ENCODE results near the gene R3HDM4.
"Not testable (repeated sequence)": the region's sequence is repeated elsewhere in the genome, so short reads cannot be mapped to it uniquely, and the experiment has no call there.

- TF ChIP-seq EZH2 (IDR thresholded peaks at IDR 0.05; ENCODE audit: borderline replicate concordance, low read length); CTCF (conservative IDR thresholded peaks at IDR 0.05 in 1 of 2, IDR thresholded peaks at IDR 0.05 in 1 of 2; ENCODE audit: extremely low read depth in 1 of 2, insufficient read depth in 1 of 2, low read depth in 1 of 2, low read length in 2 of 2): not testable (repeated sequence)
Measured at GRCh38 chr19:853614-854220, 59.3 kb downstream of the R3HDM4 start.
